HG02840 (cell line): ENCODE results near the gene BCL11B.

Experiments
- ATAC-seq: cut with Tn5 transposase; IDR thresholded peaks from one replicate; pipeline ENCODE4 v1.9.1; 2021; ENCODE audit warnings: mild to moderate bottlenecking, moderate library complexity, moderate number of reproducible peaks; ENCODE audit not compliant: unreplicated experiment, low FRiP score

BCL11B gene

GRCh38 chr14:99271951-99272631 is at the start of gene BCL11B:
BCL11B (minus strand) TSS chr14:99272197; CDS start chr14:99271218, 979 bp downstream.
- ATAC-seq = no peak

GRCh38 chr14:99321236-99321925 is 49.4 kb upstream of the BCL11B start:
- no peak for ATAC-seq

- ATAC-seq = no peak
Measured at GRCh38 chr14:99320621-99321235, 48.7 kb upstream of the BCL11B start.

GRCh38 chr14:99320105-99320572 is 48.1 kb upstream of the BCL11B start:
- ATAC-seq = no peak

GRCh38 chr14:99318959-99319295 is 46.9 kb upstream of the BCL11B start:
- ATAC-seq = no peak

- ATAC-seq = no peak
Measured at GRCh38 chr14:99318091-99318958, 46.3 kb upstream of the BCL11B start.

GRCh38 chr14:99317231-99318090 is 45.5 kb upstream of the BCL11B start:
- no peak for ATAC-seq

GRCh38 chr14:99316281-99317163 is 44.5 kb upstream of the BCL11B start:
- no peak for ATAC-seq

GRCh38 chr14:99315197-99315596 is 43.2 kb upstream of the BCL11B start:
- ATAC-seq = no peak

- ATAC-seq = no peak
Measured at GRCh38 chr14:99314623-99315022, 42.6 kb upstream of the BCL11B start.

- no peak for ATAC-seq
Measured at GRCh38 chr14:99313234-99313633, 41.2 kb upstream of the BCL11B start.

GRCh38 chr14:99312106-99312505 is 40.1 kb upstream of the BCL11B start:
- no peak for ATAC-seq

- ATAC-seq = no peak
Measured at GRCh38 chr14:99309220-99309766, 37.3 kb upstream of the BCL11B start.

GRCh38 chr14:99304208-99304607 is 32.2 kb upstream of the BCL11B start:
- no peak for ATAC-seq

- no peak for ATAC-seq
Measured at GRCh38 chr14:99300190-99300589, 28.2 kb upstream of the BCL11B start.

- ATAC-seq = no peak
Measured at GRCh38 chr14:99296517-99296916, 24.5 kb upstream of the BCL11B start.

- no peak for ATAC-seq
Measured at GRCh38 chr14:99289394-99290189, 17.6 kb upstream of the BCL11B start.

- ATAC-seq = no peak
Measured at GRCh38 chr14:99288948-99289347, 17.0 kb upstream of the BCL11B start.
